GM15510 (cell line): ENCODE results near the gene CCDC121.

Experiments
- POLR2A ChIP-seq: IDR thresholded peaks from 3 replicates; pipeline ENCODE4 v1.6.1; 2011; ENCODE audit warnings: borderline replicate concordance; ENCODE audit not compliant: insufficient read length; ENCODE audit errors: extremely low read depth

The CCDC121 gene

DNA sequence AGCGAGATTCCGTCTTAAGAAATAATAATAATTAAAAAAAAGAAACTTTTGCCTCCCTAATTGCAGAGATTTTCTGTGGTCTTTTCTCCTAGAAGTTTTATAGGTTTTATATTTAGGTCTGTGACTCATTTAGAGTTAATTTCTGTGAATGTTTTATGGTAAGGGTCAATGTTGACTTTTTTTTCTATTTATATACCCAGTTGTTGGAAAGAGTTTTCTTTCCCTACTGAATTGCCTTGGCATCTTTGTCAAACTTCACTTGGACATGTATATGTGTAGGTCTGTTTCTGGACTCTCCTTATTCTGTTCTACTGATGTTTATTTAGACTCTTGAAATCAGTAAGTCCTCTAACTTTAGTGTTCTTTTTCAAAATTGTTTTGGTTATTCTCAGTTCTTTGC, 40.5 kb downstream of the CCDC121 start:
- TF ChIP-seq POLR2A, result no peak

DNA sequence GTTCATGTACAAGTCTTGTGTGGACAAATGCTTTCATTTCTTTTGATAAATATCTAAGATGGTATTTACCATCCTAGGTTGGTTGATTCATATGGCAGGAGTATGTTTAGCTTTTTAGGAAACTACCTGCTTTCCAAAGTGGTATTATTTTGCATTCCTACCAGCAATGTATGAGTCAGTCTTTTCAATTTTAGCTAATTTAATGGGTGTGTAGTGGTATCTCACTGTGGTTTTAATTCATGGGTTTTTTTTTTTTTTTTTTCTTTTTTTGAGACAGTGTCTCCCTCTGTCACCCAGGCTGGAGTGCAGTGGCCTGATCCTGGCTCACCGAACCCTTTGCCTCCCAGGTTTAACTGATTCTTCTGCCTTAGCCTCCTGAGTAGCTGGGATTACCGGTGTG, 41.8 kb downstream of the CCDC121 start:
- TF ChIP-seq POLR2A, result no peak

DNA sequence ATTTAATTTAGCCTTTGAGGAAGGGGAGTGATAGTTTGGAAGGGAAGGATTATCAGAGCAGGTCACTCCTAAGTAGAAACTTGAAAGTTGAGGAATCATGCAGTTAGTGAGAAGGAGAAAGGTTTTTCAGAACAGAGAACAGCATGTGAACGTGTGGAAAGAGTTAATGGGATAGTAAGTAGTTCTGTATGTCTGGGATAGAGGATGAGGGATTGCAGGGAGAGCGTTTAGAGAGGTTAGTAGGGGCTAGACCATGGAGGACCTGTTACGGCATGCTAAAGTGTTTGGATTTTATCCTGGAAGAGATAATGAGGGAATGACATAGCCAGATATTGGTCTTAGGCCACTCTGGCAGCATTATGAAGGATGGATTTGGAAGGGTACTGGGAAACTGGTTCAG, 44.2 kb downstream of the CCDC121 start:
- no peak for TF ChIP-seq POLR2A

DNA sequence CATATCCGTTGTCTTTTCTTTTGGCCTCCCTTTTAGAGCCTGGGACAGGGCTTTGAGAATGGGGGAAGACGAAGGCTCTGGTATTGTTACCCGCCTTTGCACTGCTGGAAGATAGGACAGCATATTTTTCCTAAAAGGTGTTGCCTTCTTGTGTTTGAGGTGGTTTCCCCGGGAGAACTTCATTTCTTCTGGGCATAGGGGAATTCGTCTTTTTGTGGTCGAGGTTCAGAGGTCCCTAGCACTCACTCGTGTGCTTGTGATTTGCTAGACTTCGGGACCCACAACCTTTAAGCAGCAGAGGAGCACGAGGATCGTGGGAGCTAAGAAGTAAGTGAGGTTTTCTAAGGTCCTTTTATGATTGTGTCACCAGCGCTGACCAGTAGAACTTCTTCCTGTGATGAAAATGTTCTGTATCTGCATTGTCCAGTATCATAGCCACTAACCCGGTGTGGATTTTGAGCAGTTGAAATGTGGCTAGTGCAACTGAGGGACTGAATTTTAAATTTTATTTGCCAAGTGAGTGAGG, 45.4 kb downstream of the CCDC121 start:
- TF ChIP-seq POLR2A, result no peak

DNA sequence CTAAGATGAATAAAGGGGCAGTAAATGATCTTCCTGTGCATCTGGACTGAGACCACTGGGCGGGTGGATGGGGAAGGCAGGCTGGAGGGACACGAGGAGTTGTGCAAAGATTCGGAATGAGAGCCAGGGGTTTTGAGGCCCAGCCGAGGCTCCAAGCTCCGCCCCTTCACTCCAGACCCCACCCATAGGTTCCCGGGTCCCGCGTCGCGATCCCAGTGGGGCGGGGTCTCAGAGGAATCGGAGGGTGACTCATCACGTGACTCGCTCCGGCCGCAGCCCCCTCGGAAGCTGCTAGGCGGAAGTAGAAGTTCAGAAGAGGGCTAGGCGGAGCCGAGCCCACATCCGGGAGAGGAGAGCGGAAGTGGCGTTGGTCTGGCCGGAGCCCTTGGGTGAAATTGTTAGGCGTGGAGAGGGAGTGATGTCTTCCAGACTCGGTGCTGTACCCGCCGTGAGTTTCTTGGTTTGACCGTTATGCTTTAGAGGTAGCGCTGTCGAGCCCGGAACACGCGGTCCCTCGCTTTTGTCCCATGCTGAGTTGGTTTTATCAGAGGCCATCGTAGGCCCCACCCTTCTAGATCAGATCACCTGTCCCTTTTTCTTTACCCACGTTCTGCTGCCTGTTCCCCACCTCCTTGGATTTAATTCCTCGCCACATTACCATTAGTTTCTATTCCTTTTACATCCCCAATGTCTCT, 46.0 kb downstream of the CCDC121 start, which contains the start of gene ZNF512:
Gene ZNF512 (plus strand): TSS at position 348 of the 695 bp plus-strand sequence. CDS start 71 bp downstream, at position 419.
- peak; percentile 83 for TF ChIP-seq POLR2A

DNA sequence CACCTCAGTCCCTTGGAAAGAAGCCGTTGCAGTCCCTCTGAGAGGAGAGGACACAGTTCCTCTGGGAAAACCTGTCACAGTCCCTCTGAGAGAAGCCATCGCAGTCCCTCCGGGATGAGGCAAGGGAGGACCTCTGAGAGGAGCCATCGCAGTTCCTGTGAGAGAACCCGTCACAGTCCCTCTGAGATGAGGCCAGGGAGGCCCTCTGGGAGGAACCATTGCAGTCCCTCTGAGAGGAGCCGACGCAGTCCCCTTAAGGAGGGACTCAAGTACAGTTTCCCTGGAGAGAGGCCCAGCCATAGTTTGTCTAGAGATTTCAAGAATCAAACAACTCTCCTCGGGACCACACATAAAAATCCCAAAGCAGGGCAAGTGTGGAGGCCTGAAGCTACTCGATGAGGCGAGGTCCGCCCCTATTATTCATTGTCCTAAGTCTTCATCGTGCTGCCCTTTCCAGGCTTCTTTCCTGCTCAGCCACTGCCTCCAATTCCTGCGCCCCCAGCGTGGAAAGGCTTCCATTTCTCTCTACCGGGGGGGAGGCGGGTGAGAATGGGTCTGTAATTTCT, 46.6 kb downstream of the CCDC121 start:
- no peak for TF ChIP-seq POLR2A

DNA sequence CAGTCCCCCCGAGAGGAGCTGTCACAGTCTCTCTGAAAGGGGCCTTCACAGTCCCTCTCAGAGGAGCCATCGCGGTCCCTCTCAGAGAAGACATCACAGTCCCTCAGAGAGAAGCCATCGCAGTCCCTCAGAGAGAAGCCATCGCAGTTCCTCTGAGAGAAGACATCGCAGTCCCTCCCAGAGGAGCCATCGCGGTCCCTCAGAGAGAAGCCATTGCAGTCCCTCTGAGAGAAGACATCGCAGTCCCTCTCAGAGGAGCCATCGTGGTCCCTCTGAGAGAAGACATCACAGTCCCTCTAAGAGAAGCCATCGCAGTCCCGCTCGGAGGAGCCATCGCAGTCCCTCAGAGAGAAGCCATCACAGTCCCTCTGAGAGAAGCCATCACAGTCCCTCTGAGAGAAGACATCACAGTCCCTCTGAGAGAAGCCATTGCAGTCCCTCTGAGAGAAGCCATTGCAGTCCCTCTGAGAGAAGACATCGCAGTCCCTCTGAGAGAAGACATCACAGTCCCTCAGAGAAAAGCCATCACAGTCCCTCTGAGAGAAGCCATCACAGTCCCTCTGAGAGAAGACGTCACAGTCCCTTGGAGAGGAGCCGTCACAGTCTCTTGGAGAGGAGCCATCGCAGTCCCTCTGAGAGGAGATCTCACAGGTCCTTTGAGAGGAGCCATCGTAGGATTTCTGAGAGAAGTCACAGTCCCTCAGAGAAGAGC, 47.2 kb downstream of the CCDC121 start:
- no peak for TF ChIP-seq POLR2A
